Astrocyte (in vitro differentiated cells and primary cell): ENCODE data around the gene CES2.
"Not testable (repeated sequence)": the region's sequence is repeated elsewhere in the genome, so short reads cannot be mapped to it uniquely, and the experiment has no call there.

Source experiments
- EZH2 ChIP-seq: IDR thresholded peaks from 2 replicates; pipeline ENCODE4 v1.6.1; 2012; ENCODE audit warnings: mild to moderate bottlenecking, low read length, inconsistent platforms; ENCODE audit not compliant: insufficient read depth
- TF ChIP-seq, protein P1 (sequence below): IDR thresholded peaks from 2 replicates; pipeline ENCODE4 v1.5.1; 2011; ENCODE audit warnings: low read depth, mild to moderate bottlenecking, inconsistent platforms, low read length, moderate library complexity; ENCODE audit not compliant: insufficient read depth

DNA sequence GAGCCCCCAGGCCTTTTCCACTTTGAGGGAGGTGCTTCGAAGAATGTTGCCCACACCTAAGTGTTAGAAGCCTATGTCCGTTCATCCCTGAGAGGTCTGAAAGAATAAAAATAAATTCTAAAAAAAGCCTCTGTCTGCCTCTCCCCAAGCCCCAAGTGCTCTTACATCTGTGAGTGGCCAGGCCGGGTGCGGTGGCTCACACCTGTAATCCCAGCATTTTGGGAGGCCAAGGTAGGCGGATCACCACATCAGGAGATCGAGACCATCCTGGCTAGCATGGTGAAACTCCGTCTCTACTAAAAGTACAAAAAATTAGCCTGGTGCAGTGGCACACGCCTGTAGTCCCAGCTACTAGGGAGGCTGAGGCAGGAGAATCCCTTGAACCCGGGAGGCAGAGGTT lies 9.7 kb downstream of the CES2 start:
- TF ChIP-seq, protein P1, sequence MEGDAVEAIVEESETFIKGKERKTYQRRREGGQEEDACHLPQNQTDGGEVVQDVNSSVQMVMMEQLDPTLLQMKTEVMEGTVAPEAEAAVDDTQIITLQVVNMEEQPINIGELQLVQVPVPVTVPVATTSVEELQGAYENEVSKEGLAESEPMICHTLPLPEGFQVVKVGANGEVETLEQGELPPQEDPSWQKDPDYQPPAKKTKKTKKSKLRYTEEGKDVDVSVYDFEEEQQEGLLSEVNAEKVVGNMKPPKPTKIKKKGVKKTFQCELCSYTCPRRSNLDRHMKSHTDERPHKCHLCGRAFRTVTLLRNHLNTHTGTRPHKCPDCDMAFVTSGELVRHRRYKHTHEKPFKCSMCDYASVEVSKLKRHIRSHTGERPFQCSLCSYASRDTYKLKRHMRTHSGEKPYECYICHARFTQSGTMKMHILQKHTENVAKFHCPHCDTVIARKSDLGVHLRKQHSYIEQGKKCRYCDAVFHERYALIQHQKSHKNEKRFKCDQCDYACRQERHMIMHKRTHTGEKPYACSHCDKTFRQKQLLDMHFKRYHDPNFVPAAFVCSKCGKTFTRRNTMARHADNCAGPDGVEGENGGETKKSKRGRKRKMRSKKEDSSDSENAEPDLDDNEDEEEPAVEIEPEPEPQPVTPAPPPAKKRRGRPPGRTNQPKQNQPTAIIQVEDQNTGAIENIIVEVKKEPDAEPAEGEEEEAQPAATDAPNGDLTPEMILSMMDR = not testable (repeated sequence)
- TF ChIP-seq EZH2 = not testable (repeated sequence)
